H9 (cell line): ENCODE data around the gene CEP85L. TPM values are rescaled to one million over a fixed set of nuclear protein-coding genes. Genes with fewer than 3 reads are reported as not detected.

ENCODE experiments used
- DNase-seq: peaks from one replicate; pipeline ENCODE4 v3.0.0-alpha.2; 2017
- H2AFZ ChIP-seq: one replicate; pipeline ENCODE4 v1.6.1; 2013; ENCODE audit warnings: mild to moderate bottlenecking, low read length, control low read depth, moderate library complexity
- H2AK5ac ChIP-seq: 2 replicates; pipeline ENCODE4 v1.6.1; 2013; ENCODE audit warnings: low read length, control low read depth, mixed read lengths; ENCODE audit not compliant: insufficient read length
- H2BK120ac ChIP-seq: one replicate; pipeline ENCODE4 v1.6.1; 2013; ENCODE audit warnings: low read depth, mild to moderate bottlenecking, low read length, control low read depth, inconsistent platforms; ENCODE audit not compliant: poor library complexity, severe bottlenecking
- H2BK12ac ChIP-seq: 2 replicates; pipeline ENCODE4 v1.6.1; 2013; ENCODE audit warnings: low read length, control low read depth, mixed read lengths, low read depth; ENCODE audit not compliant: insufficient read length
- H2BK15ac ChIP-seq: 2 replicates; pipeline ENCODE4 v1.6.1; 2013; ENCODE audit warnings: low read depth, low read length, control low read depth
- H2BK20ac ChIP-seq: one replicate; pipeline ENCODE4 v1.6.1; 2013; ENCODE audit warnings: low read depth, mild to moderate bottlenecking, low read length, control low read depth, inconsistent platforms; ENCODE audit not compliant: poor library complexity, severe bottlenecking
- H2BK5ac ChIP-seq: 2 replicates; pipeline ENCODE4 v1.6.1; 2013; ENCODE audit warnings: low read length, control low read depth, mixed read lengths; ENCODE audit not compliant: insufficient read length
- H3K14ac ChIP-seq: 2 replicates; pipeline ENCODE4 v1.6.1; 2013; ENCODE audit warnings: low read length, control low read depth; ENCODE audit not compliant: insufficient read depth
- H3K18ac ChIP-seq: 2 replicates; pipeline ENCODE4 v1.6.1; 2013; ENCODE audit warnings: low read depth, mild to moderate bottlenecking, mixed read lengths, low read length, control low read depth; ENCODE audit not compliant: insufficient read length
- H3K23ac ChIP-seq: 2 replicates; pipeline ENCODE4 v1.6.1; 2013; ENCODE audit warnings: low read length, control low read depth, mixed read lengths, low read depth; ENCODE audit not compliant: insufficient read length
- H3K23me2 ChIP-seq: 2 replicates; pipeline ENCODE4 v1.6.1; 2013; ENCODE audit warnings: low read depth, mild to moderate bottlenecking, mixed read lengths, low read length, control low read depth; ENCODE audit not compliant: insufficient read length, poor library complexity, severe bottlenecking
- H3K27ac ChIP-seq: 2 replicates; pipeline ENCODE4 v1.5.1; 2013; ENCODE audit warnings: low read length, control low read depth, mixed read lengths, low read depth; ENCODE audit not compliant: insufficient read length
- H3K27me3 ChIP-seq: 2 replicates; pipeline ENCODE4 v1.6.1; 2013; ENCODE audit warnings: low read length, control low read depth, inconsistent platforms; ENCODE audit not compliant: insufficient read depth
- H3K4ac ChIP-seq: 2 replicates; pipeline ENCODE4 v1.6.1; 2013; ENCODE audit warnings: low read depth, mild to moderate bottlenecking, control low read depth, inconsistent platforms, low read length, moderate library complexity
- H3K4me1 ChIP-seq: 2 replicates; pipeline ENCODE4 v1.6.1; 2013; ENCODE audit warnings: low read length, control low read depth, inconsistent platforms; ENCODE audit not compliant: insufficient read depth
- H3K4me2 ChIP-seq: 2 replicates; pipeline ENCODE4 v1.6.1; 2013; ENCODE audit warnings: low read length, control low read depth, mixed read lengths; ENCODE audit not compliant: insufficient read length, insufficient read depth
- H3K56ac ChIP-seq: 2 replicates; pipeline ENCODE4 v1.6.1; 2013; ENCODE audit warnings: low read depth, mild to moderate bottlenecking, mixed read lengths, low read length, control low read depth; ENCODE audit not compliant: insufficient read length
- H3K79me1 ChIP-seq: 2 replicates; pipeline ENCODE4 v1.6.1; 2013; ENCODE audit warnings: low read depth, mild to moderate bottlenecking, moderate library complexity, low read length, control low read depth, inconsistent platforms; ENCODE audit not compliant: insufficient read depth, poor library complexity, severe bottlenecking
- H3K79me2 ChIP-seq: 2 replicates; pipeline ENCODE4 v1.6.1; 2013; ENCODE audit warnings: low read length, control low read depth, inconsistent platforms; ENCODE audit not compliant: insufficient read depth
- H3K9ac ChIP-seq: 2 replicates; pipeline ENCODE4 v1.6.1; 2013; ENCODE audit warnings: low read length, control low read depth, mixed read lengths; ENCODE audit not compliant: insufficient read length; ENCODE audit errors: extremely low read depth
- H3K9me3 ChIP-seq: one replicate; pipeline ENCODE4 v1.6.1; 2013; ENCODE audit warnings: low read depth, low read length, inconsistent platforms; ENCODE audit not compliant: control insufficient read depth
- H3T11ph ChIP-seq: one replicate; pipeline ENCODE4 v1.6.1; 2013; ENCODE audit warnings: mild to moderate bottlenecking, low read length, control low read depth, inconsistent platforms
- H4K20me1 ChIP-seq: one replicate; pipeline ENCODE4 v1.6.1; 2013; ENCODE audit not compliant: control insufficient read depth, insufficient read length, insufficient read depth
- H4K5ac ChIP-seq: 2 replicates; pipeline ENCODE4 v1.6.1; 2013; ENCODE audit warnings: low read depth, mild to moderate bottlenecking, mixed read lengths, low read length, control low read depth; ENCODE audit not compliant: insufficient read length
- H4K8ac ChIP-seq: replicated peaks from 2 replicates; pipeline ENCODE4 v1.6.1; 2013; ENCODE audit warnings: low read length, control low read depth, mixed read lengths, low read depth; ENCODE audit not compliant: insufficient read length
- H4K91ac ChIP-seq: 2 replicates; pipeline ENCODE4 v1.6.1; 2013; ENCODE audit warnings: low read depth, mild to moderate bottlenecking, moderate library complexity, mixed read lengths, low read length, control low read depth; ENCODE audit not compliant: insufficient read length
- H3K27ac Mint-ChIP-seq, 3 experiments: 2 replicates in 2 of 3; 3 replicates in 1 of 3; pipeline ENCODE4 v1.8.0; 2020 to 2021; ENCODE audit warnings: mixed read lengths in 3 of 3, mild to moderate bottlenecking in 1 of 3, moderate library complexity in 1 of 3
- H3K27me3 Mint-ChIP-seq: 2 replicates; pipeline ENCODE4 v1.8.0; 2021; ENCODE audit warnings: low read depth, mild to moderate bottlenecking, moderate library complexity, mixed read lengths
- H3K36me3 Mint-ChIP-seq, 3 experiments: 2 replicates in 2 of 3; 3 replicates in 1 of 3; pipeline ENCODE4 v1.8.0; 2020 to 2021; ENCODE audit warnings: low read depth in 3 of 3, mixed read lengths in 3 of 3; ENCODE audit not compliant: insufficient read depth in 1 of 3
- H3K4me1 Mint-ChIP-seq, 2 experiments: 2 replicates each; pipeline ENCODE4 v1.8.0; 2020; ENCODE audit warnings: mixed read lengths in 2 of 2
- H3K4me3 Mint-ChIP-seq, 2 experiments: 2 replicates in 1 of 2; 3 replicates in 1 of 2; pipeline ENCODE4 v1.8.0; 2020 to 2021; ENCODE audit warnings: mild to moderate bottlenecking in 2 of 2, mixed read lengths in 2 of 2, moderate library complexity in 1 of 2
- H3K9me3 Mint-ChIP-seq, 2 experiments: 2 replicates in 1 of 2; 3 replicates in 1 of 2; pipeline ENCODE4 v1.8.0; 2020; ENCODE audit warnings: mild to moderate bottlenecking in 2 of 2, mixed read lengths in 2 of 2, moderate library complexity in 1 of 2
- WGBS: extraction: QIAGEN DNeasy Blood & Tissue Kit; methylation state at CpG from one replicate; pipeline ENCODE4 v1.1.7; 2013; ENCODE audit warnings: missing lambda C conversion rate, low lambda C conversion rate, mixed read lengths; ENCODE audit not compliant: insufficient read length; ENCODE audit errors: extremely low coverage; 5-methylcytosine and 5-hydroxymethylcytosine counted together
- total RNA-seq: library from RNA; stranded (reverse); gene quantifications from 2 replicates; pipeline ENCODE4 v1.2.1, GENCODE V29; 2021
- TF ChIP-seq, protein P1 (sequence below): fragments of 200-600 bp; sonication (generic); conservative IDR thresholded peaks from 3 replicates; pipeline ENCODE4 v1.8.0; 2021; ENCODE audit warnings: antibody characterized with exemption, mild to moderate bottlenecking

The CEP85L gene
- total RNA-seq, 1 experiment from 2014 or later, result 3.8 TPM

DNA sequence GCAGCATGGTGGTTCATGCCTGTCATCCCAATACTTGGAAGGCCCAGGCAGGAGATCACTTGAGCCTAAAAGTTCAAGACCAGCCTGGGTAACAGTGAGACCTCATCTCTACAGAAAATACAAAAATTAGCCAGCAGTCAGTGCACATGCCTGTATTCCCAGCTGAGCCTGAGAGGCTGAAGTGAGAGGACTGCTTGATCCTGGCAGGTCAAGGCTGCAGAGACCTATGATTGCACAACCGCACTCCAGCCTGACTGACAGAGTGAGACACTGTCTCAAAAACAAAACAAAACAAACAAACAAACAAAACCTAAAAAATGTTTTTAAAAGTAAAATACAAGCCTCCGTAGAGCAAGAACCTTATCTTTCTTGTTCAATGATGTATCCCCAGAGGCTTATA, 6.0 kb downstream of the CEP85L start:
- Histone ChIP-seq H3K23me2 (no peaks in the 10 kb centered on the region), H3K9me3 (no peaks in the 10 kb centered on the region), H3K56ac (no peak overlapping the region), H3K9ac (no peak overlapping the region), H4K5ac (no peak overlapping the region), H2BK120ac (no peak overlapping the region), H3K18ac (no peak overlapping the region), H4K91ac (no peak overlapping the region), H4K8ac (no peak overlapping the region), H3K79me2 (0 out of 2 replicates have a peak, but pooled peaks cover 3% of the 10 kb centered on the region), H3K4ac (no peak overlapping the region), H3T11ph (no peak overlapping the region), H3K4me1 (no peaks in the 10 kb centered on the region), H2AK5ac (no peak overlapping the region), H2AFZ (no peak overlapping the region), H2BK12ac (no peak overlapping the region), H3K14ac (no peak overlapping the region), H3K79me1 (no peaks in the 10 kb centered on the region), H3K27me3 (no peaks in the 10 kb centered on the region), H3K27ac (no peak overlapping the region), H3K4me2 (no peak overlapping the region), H3K23ac (no peak overlapping the region), H4K20me1 (no peaks in the 10 kb centered on the region), H2BK5ac (no peak overlapping the region), H2BK15ac (no peak overlapping the region), H2BK20ac (no peak overlapping the region)
- Mint-ChIP-seq H3K36me3 (no peaks in the 10 kb centered on the region), H3K9me3 (no peaks in the 10 kb centered on the region), H3K27ac (no peak overlapping the region), H3K27me3 (no peaks in the 10 kb centered on the region), H3K4me1 (peaks cover 18 to 24% of the 10 kb centered on the region in 2 experiments), H3K4me3 (no peak overlapping the region)
- TF ChIP-seq, protein P1, sequence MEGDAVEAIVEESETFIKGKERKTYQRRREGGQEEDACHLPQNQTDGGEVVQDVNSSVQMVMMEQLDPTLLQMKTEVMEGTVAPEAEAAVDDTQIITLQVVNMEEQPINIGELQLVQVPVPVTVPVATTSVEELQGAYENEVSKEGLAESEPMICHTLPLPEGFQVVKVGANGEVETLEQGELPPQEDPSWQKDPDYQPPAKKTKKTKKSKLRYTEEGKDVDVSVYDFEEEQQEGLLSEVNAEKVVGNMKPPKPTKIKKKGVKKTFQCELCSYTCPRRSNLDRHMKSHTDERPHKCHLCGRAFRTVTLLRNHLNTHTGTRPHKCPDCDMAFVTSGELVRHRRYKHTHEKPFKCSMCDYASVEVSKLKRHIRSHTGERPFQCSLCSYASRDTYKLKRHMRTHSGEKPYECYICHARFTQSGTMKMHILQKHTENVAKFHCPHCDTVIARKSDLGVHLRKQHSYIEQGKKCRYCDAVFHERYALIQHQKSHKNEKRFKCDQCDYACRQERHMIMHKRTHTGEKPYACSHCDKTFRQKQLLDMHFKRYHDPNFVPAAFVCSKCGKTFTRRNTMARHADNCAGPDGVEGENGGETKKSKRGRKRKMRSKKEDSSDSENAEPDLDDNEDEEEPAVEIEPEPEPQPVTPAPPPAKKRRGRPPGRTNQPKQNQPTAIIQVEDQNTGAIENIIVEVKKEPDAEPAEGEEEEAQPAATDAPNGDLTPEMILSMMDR, result no peak
- no CpG with 5 or more reads among the region's 2 CpGs for WGBS
- DNase-seq, result no peak
